ENCODE measurements around the gene P4HB. TPM values are rescaled to one million over a fixed set of nuclear protein-coding genes. Genes with fewer than 3 reads are reported as not detected.

The P4HB gene
- total RNA-seq, 2 experiments from 2014 or later: 388 to 577 TPM

- ChIA-PET POLR2A (no interaction called here), CTCF (ENCODE audit: unreplicated experiment) (no interaction called here)
- Histone ChIP-seq H3K9me2 (ENCODE audit: insufficient read depth, low read length) (no peaks in the 10 kb centered on the region), H3K79me2 (ENCODE audit: insufficient read depth, low read depth, low read length) (peaks cover 24% of the 10 kb centered on the region; the same call in 1 of the 2 replicates), H3K36me3 (ENCODE audit: insufficient read depth, low read length) (no peaks in the 10 kb centered on the region; the same call in 1 of the 2 replicates), H4K20me1 (ENCODE audit: insufficient read depth, low read length) (no peaks in the 10 kb centered on the region), H3K9me3 (ENCODE audit: low read length) (no peaks in the 10 kb centered on the region), H3K4me2 (ENCODE audit: low read length) (no peak overlapping the region), H3K4me1 (ENCODE audit: insufficient read depth, low read length, poor library complexity, severe bottlenecking) (peaks cover 16% of the 10 kb centered on the region), H3K4me3 (ENCODE audit: low read depth, low read length, poor library complexity, severe bottlenecking) (no peak overlapping the region), H2AFZ (ENCODE audit: low read length) (no peak overlapping the region), H3K27ac (ENCODE audit: low read depth, low read length, poor library complexity, severe bottlenecking) (no peak overlapping the region)
- no peak for DNase-seq (ENCODE audit: low spot score)
- no TSS peak for BruUV-seq (replicated peaks)
- intact Hi-C loops (cut with micrococcal nuclease; ENCODE audit: unreplicated experiment): no loop called here
- TF ChIP-seq CTCF (conservative IDR thresholded peaks at IDR 0.05; ENCODE audit: low read length): no peak
- no peak for TF ChIP-seq EZH2phosphoT487 (IDR thresholded peaks at IDR 0.05; ENCODE audit: borderline replicate concordance, low read depth, low read length)
Measured at GRCh38 chr17:81828656-81829055, 31.7 kb downstream of the P4HB start.

- H3K4me2 ChIP-seq (ENCODE audit: low read length): no peak overlapping the region
- ChIA-PET CTCF (ENCODE audit: unreplicated experiment) (no interaction called here), POLR2A (interaction anchor here (0.7 to 0.9 kb wide), 2 partner anchors 48 to 251 kb away, joined by 3 read pairs; no protein-coding TSS in a partner anchor)
- H2AFZ ChIP-seq (ENCODE audit: low read length): no peak overlapping the region
- no peaks in the 10 kb centered on the region for H3K9me2 ChIP-seq (ENCODE audit: insufficient read depth, low read length)
- TF ChIP-seq CTCF (conservative IDR thresholded peaks at IDR 0.05; ENCODE audit: low read length) (peak; percentile 37; the same call in 1 of the 2 replicates), EZH2phosphoT487 (IDR thresholded peaks at IDR 0.05; ENCODE audit: borderline replicate concordance, low read depth, low read length) (no peak)
- H3K27ac ChIP-seq (ENCODE audit: low read depth, low read length, poor library complexity, severe bottlenecking): no peak overlapping the region
- DNase-seq (ENCODE audit: low spot score): no peak
- intact Hi-C loops (cut with micrococcal nuclease; ENCODE audit: unreplicated experiment): no loop called here
- H3K79me2 ChIP-seq (ENCODE audit: insufficient read depth, low read depth, low read length): peaks cover 4% of the 10 kb centered on the region; the same call in 1 of the 2 replicates
- no TSS peak for BruUV-seq (replicated peaks)
- H4K20me1 ChIP-seq (ENCODE audit: insufficient read depth, low read length): no peaks in the 10 kb centered on the region
- H3K36me3 ChIP-seq (ENCODE audit: insufficient read depth, low read length): peaks cover 5% of the 10 kb centered on the region; the same call in 1 of the 2 replicates
- H3K4me3 ChIP-seq (ENCODE audit: low read depth, low read length, poor library complexity, severe bottlenecking): no peak overlapping the region
- H3K9me3 ChIP-seq (ENCODE audit: low read length): no peaks in the 10 kb centered on the region
- no peaks in the 10 kb centered on the region for H3K4me1 ChIP-seq (ENCODE audit: insufficient read depth, low read length, poor library complexity, severe bottlenecking)
Measured at GRCh38 chr17:81825841-81826466, 34.4 kb downstream of the P4HB start.

DNA sequence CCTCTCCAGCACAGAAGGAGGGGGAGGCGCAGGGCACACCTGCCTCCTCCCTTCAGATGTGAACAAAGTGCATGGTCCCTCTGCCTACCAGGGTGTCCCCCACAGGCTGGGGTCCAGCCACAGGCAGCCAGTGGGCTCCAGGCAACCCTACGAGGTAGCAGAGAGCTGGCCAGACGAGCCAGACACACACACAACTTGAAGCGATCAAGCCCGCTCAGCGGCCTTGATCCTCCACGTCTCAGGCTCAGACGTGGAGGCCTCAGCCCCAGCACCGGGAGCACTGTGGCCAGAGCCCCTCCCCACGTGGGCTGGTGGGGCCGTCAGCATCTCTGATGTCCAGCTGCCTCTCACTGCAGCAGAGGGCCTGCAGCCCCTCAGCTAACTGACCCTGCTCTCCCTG lies 35.7 kb downstream of the P4HB start:
- H3K9me2 ChIP-seq (ENCODE audit: insufficient read depth, low read length): no peaks in the 10 kb centered on the region
- H3K4me3 ChIP-seq (ENCODE audit: low read depth, low read length, poor library complexity, severe bottlenecking): no peak overlapping the region
- no peaks in the 10 kb centered on the region for H3K9me3 ChIP-seq (ENCODE audit: low read length)
- POLR2A ChIA-PET: interaction anchor here (0.7 kb wide), 1 partner anchor 34 kb away, joined by 3 read pairs; no protein-coding TSS in a partner anchor
- peaks cover 5% of the 10 kb centered on the region; the same call in 1 of the 2 replicates for H3K36me3 ChIP-seq (ENCODE audit: insufficient read depth, low read length)
- no peak overlapping the region for H2AFZ ChIP-seq (ENCODE audit: low read length)
- H3K79me2 ChIP-seq (ENCODE audit: insufficient read depth, low read depth, low read length): no peaks in the 10 kb centered on the region
- TF ChIP-seq CTCF (conservative IDR thresholded peaks at IDR 0.05; ENCODE audit: low read length) (no peak), EZH2phosphoT487 (IDR thresholded peaks at IDR 0.05; ENCODE audit: borderline replicate concordance, low read depth, low read length) (no peak)
- H3K4me2 ChIP-seq (ENCODE audit: low read length): no peak overlapping the region
- H4K20me1 ChIP-seq (ENCODE audit: insufficient read depth, low read length): no peaks in the 10 kb centered on the region
- CTCF ChIA-PET (ENCODE audit: unreplicated experiment): no interaction called here
- H3K27ac ChIP-seq (ENCODE audit: low read depth, low read length, poor library complexity, severe bottlenecking): no peak overlapping the region
- intact Hi-C loops (cut with micrococcal nuclease; ENCODE audit: unreplicated experiment): no loop called here
- BruUV-seq (replicated peaks): no TSS peak
- no peak for DNase-seq (ENCODE audit: low spot score)
- no peaks in the 10 kb centered on the region for H3K4me1 ChIP-seq (ENCODE audit: insufficient read depth, low read length, poor library complexity, severe bottlenecking)

Measured in OCI-LY7 (cell line).